ENCODE measurements around the gene NOS1.

NOS1 gene

GRCh38 chr12:117318591-117318990 is 42.8 kb downstream of the NOS1 start:
- no peak for TF ChIP-seq CTCF (IDR thresholded peaks at IDR 0.05; ENCODE audit: borderline replicate concordance, insufficient read depth, low read depth, low read length)
- no peak overlapping the region for H3K4me3 ChIP-seq (ENCODE audit: low read depth, low read length)

- no peak for TF ChIP-seq CTCF (IDR thresholded peaks at IDR 0.05; ENCODE audit: borderline replicate concordance, insufficient read depth, low read depth, low read length)
These were observed 45.1 kb downstream of the NOS1 start for GRCh38 chr12:117316336-117316735.

DNA sequence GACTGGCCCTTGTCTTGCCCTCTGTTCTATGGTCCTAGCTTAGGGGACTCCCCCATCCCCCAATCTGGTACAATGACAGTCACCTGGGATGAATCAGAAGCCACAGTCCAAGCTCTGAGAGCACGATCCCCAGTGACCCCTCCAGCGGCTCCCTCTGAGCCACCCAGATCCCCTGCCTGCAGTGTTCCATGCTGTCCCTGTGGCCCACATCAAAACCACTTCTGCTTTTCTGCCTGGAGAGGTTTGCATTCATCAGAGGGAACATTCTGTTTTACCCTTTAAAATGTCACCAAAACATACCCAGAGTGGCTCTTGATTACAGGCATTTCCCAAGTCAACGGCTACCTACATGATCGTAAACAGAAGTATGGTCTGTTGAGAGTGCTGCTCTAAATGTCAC is 47.5 kb downstream of the NOS1 start:
- no peak overlapping the region for H3K4me3 ChIP-seq (ENCODE audit: low read depth, low read length)
- TF ChIP-seq CTCF (IDR thresholded peaks at IDR 0.05; ENCODE audit: borderline replicate concordance, insufficient read depth, low read depth, low read length): no peak

More at GRCh38 chr12:117316336-117316735, 45.1 kb downstream of the NOS1 start:
- H3K4me3 ChIP-seq (ENCODE audit: low read depth, low read length): no peak overlapping the region

GRCh38 chr12:117312770-117313169 is 48.7 kb downstream of the NOS1 start:
- no peak overlapping the region for H3K4me3 ChIP-seq (ENCODE audit: low read depth, low read length)
- no peak for TF ChIP-seq CTCF (IDR thresholded peaks at IDR 0.05; ENCODE audit: borderline replicate concordance, insufficient read depth, low read depth, low read length)

DNA sequence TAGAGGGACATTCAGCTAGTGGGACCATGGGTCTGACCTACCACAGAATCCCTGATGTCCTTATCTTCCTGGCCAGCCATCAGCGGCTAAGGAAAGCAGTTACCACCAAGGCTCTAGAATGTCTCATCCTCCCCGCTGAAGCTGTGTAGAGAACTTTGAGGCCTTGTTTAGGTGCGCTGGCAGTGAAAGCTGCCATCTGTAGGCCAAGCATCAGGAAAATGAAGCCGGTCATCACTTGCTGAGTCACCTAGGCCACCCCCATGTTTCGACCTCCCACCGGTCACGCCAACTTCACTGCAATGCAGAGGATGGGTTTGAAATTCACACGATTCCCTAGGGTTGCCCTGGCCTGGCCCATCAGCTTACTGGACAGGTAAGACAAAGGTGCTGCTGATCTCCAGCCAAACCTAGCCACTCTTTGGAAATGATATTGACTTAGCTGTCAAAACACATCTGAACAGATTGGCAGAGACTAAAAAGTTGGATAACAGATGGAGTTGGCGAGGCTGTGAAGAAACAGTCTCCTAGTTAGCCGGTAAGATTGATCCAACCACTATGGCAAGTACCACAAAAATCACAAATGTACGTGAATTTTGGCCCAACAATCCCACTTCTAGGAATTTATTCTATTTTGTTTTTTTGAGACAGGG is 52.0 kb downstream of the NOS1 start:
- no peak for TF ChIP-seq CTCF (IDR thresholded peaks at IDR 0.05; ENCODE audit: borderline replicate concordance, insufficient read depth, low read depth, low read length)
- no peak overlapping the region for H3K4me3 ChIP-seq (ENCODE audit: low read depth, low read length)

DNA sequence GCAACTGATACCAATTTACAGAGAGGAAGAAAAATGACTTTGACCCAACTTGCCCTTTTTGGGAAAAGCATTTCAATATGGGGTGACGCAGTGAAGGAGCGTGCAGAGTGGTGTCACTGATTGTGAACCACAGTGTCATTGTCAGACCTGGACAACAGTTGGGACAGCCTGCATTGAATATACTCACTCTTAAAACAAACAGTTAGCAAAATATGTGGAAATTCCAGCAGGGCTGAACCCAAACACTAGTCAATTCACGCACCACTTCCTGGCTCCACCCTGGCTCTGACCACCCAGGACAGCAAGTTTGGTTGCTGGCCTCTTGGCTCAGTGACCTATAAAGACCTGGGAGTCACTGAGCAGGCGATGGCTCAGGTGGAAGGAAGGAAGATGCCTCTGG is 61.3 kb downstream of the NOS1 start:
- TF ChIP-seq CTCF (IDR thresholded peaks at IDR 0.05; ENCODE audit: borderline replicate concordance, insufficient read depth, low read depth, low read length): no peak
- no peak overlapping the region for H3K4me3 ChIP-seq (ENCODE audit: low read depth, low read length)

- no peak overlapping the region for H3K4me3 ChIP-seq (ENCODE audit: low read depth, low read length)
- TF ChIP-seq CTCF (IDR thresholded peaks at IDR 0.05; ENCODE audit: borderline replicate concordance, insufficient read depth, low read depth, low read length): no peak
These were observed 62.7 kb downstream of the NOS1 start for GRCh38 chr12:117298648-117299225.
